ENCODE measurements around the gene TAS1R2. TPM values are rescaled to one million over a fixed set of nuclear protein-coding genes. Genes with fewer than 3 reads are reported as not detected.
"Not testable (repeated sequence)": the region's sequence is repeated elsewhere in the genome, so short reads cannot be mapped to it uniquely, and the experiment has no call there.

The TAS1R2 gene
- total and polyA plus RNA-seq, 2 of the 4 experiments (the other 2 are of a cell fraction), result not detected

DNA sequence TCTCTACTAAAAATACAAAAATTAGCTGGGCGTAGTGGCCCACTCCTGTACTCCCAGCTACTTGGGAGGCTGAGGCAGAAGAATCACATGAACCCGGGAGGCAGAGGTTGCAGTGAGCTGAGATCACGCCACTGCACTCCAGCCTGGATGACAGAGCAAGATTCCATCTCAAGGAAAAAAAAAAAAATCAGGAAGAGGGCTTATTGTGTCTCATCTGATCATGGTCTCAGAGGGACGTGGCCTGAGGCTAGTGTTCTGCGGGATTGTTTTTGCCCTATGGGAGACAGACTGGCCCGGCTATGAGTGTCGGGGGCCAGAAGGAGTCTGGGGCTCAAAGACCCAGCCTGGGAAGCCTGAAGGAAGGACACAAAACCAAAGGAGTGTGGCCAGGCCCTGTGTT, 32.4 kb upstream of the TAS1R2 start:
- H2BK20ac ChIP-seq (ENCODE audit: low read depth, low read length); H3K4me2 ChIP-seq (ENCODE audit: low read depth, low read length); H3K4me1 ChIP-seq (ENCODE audit: control insufficient read depth, insufficient read depth, low read length); H3K9me1 ChIP-seq (ENCODE audit: insufficient read depth, low read length); H2AK5ac ChIP-seq (ENCODE audit: low read depth, low read length); CTCF ChIA-PET; H4K91ac ChIP-seq (ENCODE audit: insufficient read depth, low read depth, low read length); H3K14ac ChIP-seq (replicated peaks; ENCODE audit: low read depth, low read length); H3K4ac ChIP-seq (ENCODE audit: low read depth, low read length); H4K20me1 ChIP-seq (ENCODE audit: insufficient read depth, low read length); H3K56ac ChIP-seq (ENCODE audit: extremely low read depth, insufficient read depth, low read length); BruUV-seq (replicated peaks); H3K9ac ChIP-seq (ENCODE audit: low read depth, low read length); H3K27me3 ChIP-seq (ENCODE audit: control insufficient read depth, insufficient read depth, low read length); H2BK120ac ChIP-seq (ENCODE audit: low read depth, low read length); H2AK9ac ChIP-seq (replicated peaks; ENCODE audit: low read depth, low read length, poor library complexity); H3K9me3 ChIP-seq (ENCODE audit: control insufficient read depth, insufficient read depth, low read length); H4K8ac ChIP-seq (ENCODE audit: low read depth in 2 of 2, low read length in 2 of 2); ATAC-seq (ENCODE audit: low read depth); dilution Hi-C loops (cut with HindIII; ENCODE audit: low sequenced_read_pairs, unreplicated experiment); H3K27ac ChIP-seq (ENCODE audit: insufficient read depth, low read length); H2BK15ac ChIP-seq (ENCODE audit: low read depth, low read length); H3K4me3 ChIP-seq (ENCODE audit: insufficient read depth, low read depth, low read length); H3K36me3 ChIP-seq (ENCODE audit: control insufficient read depth, insufficient read depth, low read length); DNase-seq; H3K18ac ChIP-seq (ENCODE audit: low read depth, low read length); in situ Hi-C loops (cut with MboI; ENCODE audit: low sequenced_read_pairs); H4K5ac ChIP-seq (ENCODE audit: low read depth, low read length); H2BK5ac ChIP-seq (ENCODE audit: low read depth, low read length, poor library complexity, severe bottlenecking); H3K23ac ChIP-seq (ENCODE audit: low read depth, low read length); H2AFZ ChIP-seq (replicated peaks; ENCODE audit: low read length, poor library complexity); intact Hi-C loops (cut with micrococcal nuclease); POLR2A ChIA-PET (ENCODE audit: unreplicated experiment): not testable (repeated sequence)
- peaks cover 4 to 13% of the 10 kb centered on the region in 2 experiments; a peak in 2 of 4 replicates for H3K79me1 ChIP-seq (ENCODE audit: low read depth in 1 of 2, low read length in 2 of 2)
- 83% methylated on average over 2 of the region's 7 CpGs; no CpG with 5 or more reads in 1 of the 2 experiments for WGBS, 2 experiments (ENCODE audit: extremely low coverage in 2 of 2, insufficient read length in 1 of 2)
